IPS-18a (cell line): ENCODE data around the gene PDZD8.

Experiments used
- H3K27ac ChIP-seq: one replicate; pipeline ENCODE4 v1.5.1; 2013; ENCODE audit warnings: low read length
- H3K27me3 ChIP-seq: one replicate; pipeline ENCODE4 v1.6.1; 2013; ENCODE audit warnings: mild to moderate bottlenecking, low read length; ENCODE audit not compliant: control insufficient read depth, insufficient read depth
- H3K36me3 ChIP-seq: one replicate; pipeline ENCODE4 v1.6.1; 2013; ENCODE audit warnings: low read depth, low read length; ENCODE audit not compliant: control insufficient read depth
- H3K4me1 ChIP-seq: one replicate; pipeline ENCODE4 v1.6.1; 2013; ENCODE audit warnings: low read depth, low read length; ENCODE audit not compliant: control insufficient read depth
- H3K4me3 ChIP-seq: one replicate; pipeline ENCODE4 v1.5.1; 2013; ENCODE audit warnings: low read length
- H3K9ac ChIP-seq: one replicate; pipeline ENCODE4 v1.6.1; 2013; ENCODE audit warnings: mild to moderate bottlenecking, low read length, moderate library complexity
- H3K9me3 ChIP-seq: one replicate; pipeline ENCODE4 v1.6.1; 2013; ENCODE audit warnings: low read depth, low read length; ENCODE audit not compliant: control insufficient read depth

PDZD8 gene

DNA sequence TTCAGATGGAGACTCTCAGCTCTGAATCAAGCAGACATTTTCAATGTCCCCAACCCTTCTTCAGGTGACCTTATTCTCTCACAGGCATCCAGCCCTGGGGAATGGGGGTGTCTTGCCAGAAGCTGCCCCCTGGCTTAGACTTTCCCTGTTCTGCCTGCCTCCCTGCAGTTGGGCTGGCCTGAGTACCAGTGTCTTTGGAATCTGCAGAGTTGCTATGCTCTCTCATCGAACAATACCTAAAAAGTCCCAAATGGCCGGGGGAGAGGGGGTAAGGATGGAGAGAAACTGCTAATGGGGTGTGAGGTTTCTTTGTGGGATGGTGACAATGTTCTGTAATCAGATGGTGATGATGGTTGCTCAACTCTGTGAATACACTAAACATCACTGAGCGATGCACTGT is 113.7 kb downstream of the PDZD8 start:
- Histone ChIP-seq H3K9ac (no peak overlapping the region), H3K9me3 (no peaks in the 10 kb centered on the region), H3K27me3 (no peaks in the 10 kb centered on the region), H3K4me1 (peaks cover 23% of the 10 kb centered on the region), H3K4me3 (no peak overlapping the region), H3K36me3 (no peaks in the 10 kb centered on the region), H3K27ac (no peak overlapping the region)

DNA sequence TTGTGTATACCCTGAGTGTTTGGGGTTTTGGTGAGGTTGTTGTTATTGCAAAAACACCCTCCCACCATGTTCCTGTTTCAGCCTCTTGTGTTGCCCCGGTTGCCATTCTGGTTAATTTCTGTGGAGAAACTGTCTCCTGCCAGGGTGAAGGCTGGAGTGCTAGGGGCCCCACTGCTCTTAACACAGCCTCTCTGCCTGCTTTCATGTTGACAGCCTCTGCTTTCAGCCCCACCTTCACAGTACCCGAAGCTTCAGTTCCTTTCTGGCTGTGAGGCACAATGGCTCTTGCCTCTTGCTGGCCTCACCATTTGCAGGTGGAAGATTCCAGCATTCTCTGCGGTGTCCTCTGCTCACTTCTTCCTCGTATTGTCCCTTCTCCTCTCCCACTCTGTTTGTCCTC is 115.2 kb downstream of the PDZD8 start:
- Histone ChIP-seq H3K9me3 (no peaks in the 10 kb centered on the region), H3K27me3 (no peaks in the 10 kb centered on the region), H3K9ac (no peak overlapping the region), H3K36me3 (no peaks in the 10 kb centered on the region), H3K4me1 (peaks cover 23% of the 10 kb centered on the region), H3K4me3 (no peak overlapping the region), H3K27ac (no peak overlapping the region)

DNA sequence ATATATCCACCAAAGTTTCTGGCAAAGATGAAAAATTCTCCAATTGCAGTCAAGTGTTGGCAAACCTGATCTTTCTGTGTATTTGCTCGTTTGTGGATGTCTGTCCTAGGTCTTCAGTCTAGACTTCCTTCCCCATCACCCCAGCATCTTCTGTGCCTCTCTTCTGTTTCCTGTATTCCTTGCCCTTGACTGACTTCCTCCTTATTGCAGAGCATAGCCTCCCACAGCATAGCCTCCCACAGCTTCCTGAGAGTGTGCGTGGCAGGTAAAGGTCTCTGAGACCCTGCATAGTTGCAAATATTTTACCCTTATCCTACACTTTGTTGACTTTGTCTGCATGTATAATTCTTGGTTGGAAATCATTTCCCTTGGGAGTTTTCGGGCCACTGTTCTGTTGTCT is 116.0 kb downstream of the PDZD8 start:
- Histone ChIP-seq H3K27ac (no peak overlapping the region), H3K4me3 (no peak overlapping the region), H3K9me3 (no peaks in the 10 kb centered on the region), H3K27me3 (no peaks in the 10 kb centered on the region), H3K9ac (no peak overlapping the region), H3K36me3 (no peaks in the 10 kb centered on the region), H3K4me1 (peaks cover 23% of the 10 kb centered on the region)

DNA sequence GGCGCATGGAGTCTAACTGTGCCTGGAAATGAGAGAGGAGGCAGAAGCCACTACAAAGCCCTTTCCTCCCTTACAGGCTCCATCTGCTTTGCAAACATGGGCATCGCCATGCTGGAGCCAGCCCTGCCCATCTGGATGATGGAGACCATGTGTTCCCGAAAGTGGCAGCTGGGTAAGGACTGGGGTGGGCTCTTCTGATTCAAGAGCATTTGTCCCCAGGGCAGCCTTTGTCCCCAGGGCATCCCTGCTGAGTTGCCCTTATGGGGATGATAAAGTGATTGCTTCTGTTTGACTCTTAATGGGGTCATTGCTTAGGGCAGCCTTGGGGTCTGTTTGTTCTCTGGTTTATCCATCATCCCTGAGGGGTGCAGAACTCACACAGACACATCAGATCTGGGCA is 117.5 kb downstream of the PDZD8 start:
- Histone ChIP-seq H3K9me3 (no peaks in the 10 kb centered on the region), H3K4me1 (peaks cover 23% of the 10 kb centered on the region), H3K9ac (no peak overlapping the region), H3K4me3 (no peak overlapping the region), H3K27ac (no peak overlapping the region), H3K27me3 (no peaks in the 10 kb centered on the region), H3K36me3 (no peaks in the 10 kb centered on the region)

DNA sequence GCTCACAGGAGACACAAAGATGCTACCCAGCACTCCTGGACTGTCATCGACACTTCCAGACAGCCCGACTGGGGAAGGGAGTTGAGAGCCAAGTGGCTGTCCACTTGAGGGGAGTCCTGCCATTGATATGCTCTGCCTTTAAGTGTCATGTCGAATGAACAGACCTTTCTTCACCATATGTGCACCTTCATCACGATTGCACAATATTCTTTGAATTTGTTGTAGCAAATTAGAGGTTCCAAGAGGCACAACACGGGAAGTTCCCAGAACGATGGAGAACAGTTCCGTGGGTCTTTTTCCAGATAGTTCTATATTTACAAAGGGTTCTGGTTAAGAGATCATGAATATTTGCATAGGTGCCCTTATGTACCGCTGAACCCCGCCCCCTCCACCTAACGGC is 118.3 kb downstream of the PDZD8 start:
- no peak overlapping the region for H3K4me3 ChIP-seq
- H3K9me3 ChIP-seq: no peaks in the 10 kb centered on the region
- H3K27ac ChIP-seq: no peak overlapping the region
- H3K36me3 ChIP-seq: no peaks in the 10 kb centered on the region
- H3K9ac ChIP-seq: no peak overlapping the region
- no peaks in the 10 kb centered on the region for H3K27me3 ChIP-seq
- peaks cover 23% of the 10 kb centered on the region for H3K4me1 ChIP-seq

DNA sequence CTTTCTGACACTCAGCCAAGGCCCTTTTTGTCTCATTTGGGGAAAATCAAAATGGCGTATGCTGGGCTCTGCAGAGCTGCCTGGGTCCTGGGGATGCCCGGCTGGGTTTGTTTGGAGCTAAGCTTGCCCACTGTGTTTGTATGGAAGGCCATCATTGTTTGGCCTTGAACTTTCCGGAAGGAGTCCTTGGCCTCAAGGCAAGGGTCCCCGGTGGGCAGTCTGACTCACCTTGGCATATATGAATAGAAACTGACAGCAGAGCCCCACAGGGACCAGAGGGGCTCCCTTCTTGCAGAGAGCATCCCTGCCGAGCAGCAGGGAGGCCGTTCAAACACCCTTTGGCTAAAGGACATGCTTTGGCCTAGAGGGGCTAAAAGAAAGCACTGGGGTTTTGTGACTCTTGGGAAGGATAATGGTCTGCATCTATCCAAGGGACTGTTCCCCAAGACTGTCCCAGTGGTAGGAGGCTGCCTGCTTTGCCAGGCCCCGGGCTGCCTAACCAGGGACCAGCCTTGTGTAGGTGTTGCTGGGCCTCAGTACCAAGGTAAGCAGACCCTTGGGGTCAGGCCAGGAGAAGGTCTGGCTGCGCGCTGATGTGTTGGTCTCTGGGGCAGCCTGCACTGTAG is 119.3 kb downstream of the PDZD8 start:
- H3K9ac ChIP-seq: no peak overlapping the region
- H3K4me3 ChIP-seq: no peak overlapping the region
- H3K4me1 ChIP-seq: peaks cover 28% of the 10 kb centered on the region
- no peak overlapping the region for H3K27ac ChIP-seq
- no peaks in the 10 kb centered on the region for H3K9me3 ChIP-seq
- no peaks in the 10 kb centered on the region for H3K27me3 ChIP-seq
- H3K36me3 ChIP-seq: no peaks in the 10 kb centered on the region

DNA sequence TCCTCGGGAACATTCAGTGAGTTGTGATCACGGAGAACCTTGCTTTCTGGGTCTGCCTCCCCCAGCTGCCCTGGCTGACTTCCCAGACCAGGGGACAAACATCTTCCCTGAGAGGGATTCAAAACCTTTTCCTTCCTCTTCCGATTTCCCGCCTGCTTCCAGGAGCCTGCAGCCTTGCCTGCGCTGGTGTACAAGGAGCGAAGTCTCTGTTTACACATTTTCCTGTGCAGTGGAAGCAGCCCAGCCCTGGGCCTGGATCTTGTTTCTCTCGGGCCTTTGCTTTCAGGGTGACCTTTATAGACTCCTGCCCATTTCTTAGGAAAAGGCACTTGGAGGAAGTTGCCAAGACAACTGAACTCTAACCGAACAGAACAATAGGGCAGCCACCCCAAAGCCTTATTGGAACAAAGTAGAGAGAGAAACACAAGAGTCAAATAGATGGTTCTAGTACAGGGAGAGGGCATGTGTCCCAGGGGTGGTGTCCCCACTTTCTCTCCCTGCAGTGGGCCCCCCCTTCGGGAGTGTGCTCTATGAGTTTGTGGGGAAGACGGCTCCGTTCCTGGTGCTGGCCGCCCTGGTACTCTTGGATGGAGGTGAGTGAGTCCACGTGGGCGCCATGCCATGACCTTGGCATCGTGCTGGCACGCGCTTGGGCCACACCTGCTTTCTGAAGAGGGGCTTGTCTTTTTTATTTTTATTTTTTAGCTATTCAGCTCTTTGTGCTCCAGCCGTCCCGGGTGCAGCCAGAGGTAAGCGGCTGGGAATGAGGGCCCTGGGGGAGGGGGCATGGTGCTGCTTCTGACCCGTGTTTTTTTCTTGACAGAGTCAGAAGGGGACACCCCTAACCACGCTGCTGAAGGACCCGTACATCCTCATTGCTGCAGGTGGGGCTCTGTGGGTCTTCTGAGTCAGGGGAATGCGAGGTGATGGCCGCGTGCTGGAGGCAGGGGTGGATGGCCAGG is 120.2 kb downstream of the PDZD8 start:
- no peaks in the 10 kb centered on the region for H3K27me3 ChIP-seq
- H3K4me1 ChIP-seq: peaks cover 20% of the 10 kb centered on the region
- no peak overlapping the region for H3K9ac ChIP-seq
- H3K9me3 ChIP-seq: no peaks in the 10 kb centered on the region
- no peak overlapping the region for H3K4me3 ChIP-seq
- H3K27ac ChIP-seq: no peak overlapping the region
- no peaks in the 10 kb centered on the region for H3K36me3 ChIP-seq

DNA sequence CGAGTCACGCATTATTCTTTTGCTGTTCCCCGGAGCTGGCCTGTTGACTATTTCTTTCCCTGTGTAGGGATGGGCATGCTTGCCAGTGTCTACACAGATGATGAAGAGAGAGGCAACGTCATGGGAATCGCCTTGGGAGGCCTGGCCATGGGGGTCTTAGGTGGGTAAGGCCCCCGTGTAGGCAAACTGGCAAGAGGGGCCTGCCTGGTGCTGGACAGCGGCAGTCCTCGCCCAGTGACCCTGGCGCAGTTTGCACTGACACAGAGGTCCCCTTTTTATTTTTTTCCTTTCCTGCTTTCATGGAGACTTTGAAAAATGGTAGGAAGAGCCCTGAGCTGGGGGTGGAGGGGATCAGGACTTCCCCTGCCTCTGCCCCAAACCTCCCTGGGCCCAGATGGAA is 120.9 kb downstream of the PDZD8 start:
- Histone ChIP-seq H3K4me1 (peaks cover 13% of the 10 kb centered on the region), H3K36me3 (no peaks in the 10 kb centered on the region), H3K4me3 (no peak overlapping the region), H3K9ac (no peak overlapping the region), H3K27me3 (no peaks in the 10 kb centered on the region), H3K9me3 (no peaks in the 10 kb centered on the region), H3K27ac (no peak overlapping the region)

DNA sequence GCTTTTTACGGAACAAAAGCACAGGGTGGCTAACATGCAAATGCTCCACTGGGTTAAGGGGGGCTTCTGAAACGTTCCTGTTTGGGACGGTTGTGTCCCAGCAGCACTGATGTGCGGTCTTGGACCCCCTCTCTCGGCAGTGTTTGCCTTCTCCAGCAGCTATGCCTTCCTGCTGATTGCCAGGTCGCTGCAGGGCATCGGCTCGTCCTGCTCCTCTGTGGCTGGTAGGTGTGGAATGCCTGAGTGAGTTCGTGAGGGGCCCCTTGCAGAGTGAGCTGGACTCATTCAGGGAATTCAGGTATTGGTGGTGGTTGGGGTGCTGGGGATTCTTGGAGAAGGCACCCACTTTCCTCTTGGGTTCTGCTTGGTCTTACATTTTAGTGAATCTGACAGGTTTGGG is 121.3 kb downstream of the PDZD8 start:
- Histone ChIP-seq H3K27ac (no peak overlapping the region), H3K27me3 (no peaks in the 10 kb centered on the region), H3K9me3 (no peaks in the 10 kb centered on the region), H3K4me1 (peaks cover 11% of the 10 kb centered on the region), H3K36me3 (no peaks in the 10 kb centered on the region), H3K4me3 (no peak overlapping the region), H3K9ac (no peak overlapping the region)

DNA sequence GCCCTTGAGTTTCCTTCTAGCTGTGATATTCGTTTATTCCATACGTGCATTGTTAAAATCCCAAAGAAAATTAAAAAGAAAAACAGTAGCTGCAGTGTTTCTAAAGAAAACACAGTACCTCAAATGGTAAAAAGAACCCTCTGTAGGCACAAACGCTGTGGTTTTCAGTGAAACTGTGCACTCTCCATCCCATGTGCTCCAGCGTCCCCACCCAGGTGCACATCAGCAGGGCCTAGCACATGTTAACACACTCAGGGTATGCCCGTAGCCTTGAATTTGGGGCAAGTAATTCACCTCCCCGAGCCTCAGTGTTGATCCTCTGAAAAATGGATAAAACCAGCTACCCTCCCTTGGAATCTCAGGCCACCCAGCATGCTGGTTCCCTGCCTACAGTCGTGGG is 124.8 kb downstream of the PDZD8 start:
- Histone ChIP-seq H3K27me3 (no peaks in the 10 kb centered on the region), H3K9ac (no peak overlapping the region), H3K4me1 (peaks cover 5% of the 10 kb centered on the region), H3K4me3 (no peak overlapping the region), H3K36me3 (no peaks in the 10 kb centered on the region), H3K9me3 (no peaks in the 10 kb centered on the region), H3K27ac (no peak overlapping the region)

DNA sequence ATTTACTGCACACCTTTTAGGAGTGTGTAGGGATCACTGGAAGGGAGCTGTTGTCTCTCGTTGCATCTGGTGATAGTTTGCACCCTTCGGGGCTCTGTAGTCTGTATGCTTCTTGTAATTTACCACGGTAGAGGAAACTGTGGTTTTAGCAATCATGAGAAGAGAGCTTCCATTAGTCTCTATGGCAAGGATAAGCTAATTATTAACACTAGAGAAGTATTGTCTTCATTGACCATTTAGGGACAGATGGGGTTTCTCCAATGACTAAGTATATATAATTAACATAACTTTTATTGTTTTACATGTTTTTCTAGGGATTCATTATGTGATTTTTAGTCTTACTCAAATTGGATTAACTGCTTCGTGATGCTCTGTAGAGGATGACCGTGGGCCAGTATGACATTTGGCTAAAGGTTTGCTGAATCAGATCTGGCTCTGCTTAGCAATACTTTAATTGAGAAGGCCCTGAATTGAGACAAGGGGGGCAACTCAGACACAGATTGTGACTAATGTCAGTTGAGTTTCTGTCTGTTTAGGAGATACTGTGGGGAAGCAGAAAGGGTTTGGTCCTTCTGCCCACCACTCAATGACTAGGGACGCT is 125.6 kb downstream of the PDZD8 start:
- peaks cover 5% of the 10 kb centered on the region for H3K4me1 ChIP-seq
- no peaks in the 10 kb centered on the region for H3K27me3 ChIP-seq
- H3K27ac ChIP-seq: no peak overlapping the region
- H3K4me3 ChIP-seq: no peak overlapping the region
- no peak overlapping the region for H3K9ac ChIP-seq
- no peaks in the 10 kb centered on the region for H3K9me3 ChIP-seq
- H3K36me3 ChIP-seq: no peaks in the 10 kb centered on the region
